Body of pancreas (tissue), 4 donors: ENCODE data around the gene ALG12.

Source experiments
- POLR2A ChIP-seq, 3 donors: fragments of 450-650 bp; IDR thresholded peaks; one replicate each; pipeline ENCODE4 v1.6.1; 2016; ENCODE audit warnings: antibody characterized with exemption in 3 of 3, mild to moderate bottlenecking in 2 of 3
- TF ChIP-seq, protein P1 (sequence below), 7 experiments: fragments of 450-650 bp in 4 of 7; fragments of 200-600 bp in 3 of 7; sonication (generic) in 3 of 7; IDR thresholded peaks; one replicate each; pipeline ENCODE4 v1.5.1; 2016 to 2019; ENCODE audit warnings: antibody characterized with exemption in 7 of 7

GRCh38 chr22:49872347-49872746 lies 45.9 kb downstream of the ALG12 start:
- TF ChIP-seq, protein P1, sequence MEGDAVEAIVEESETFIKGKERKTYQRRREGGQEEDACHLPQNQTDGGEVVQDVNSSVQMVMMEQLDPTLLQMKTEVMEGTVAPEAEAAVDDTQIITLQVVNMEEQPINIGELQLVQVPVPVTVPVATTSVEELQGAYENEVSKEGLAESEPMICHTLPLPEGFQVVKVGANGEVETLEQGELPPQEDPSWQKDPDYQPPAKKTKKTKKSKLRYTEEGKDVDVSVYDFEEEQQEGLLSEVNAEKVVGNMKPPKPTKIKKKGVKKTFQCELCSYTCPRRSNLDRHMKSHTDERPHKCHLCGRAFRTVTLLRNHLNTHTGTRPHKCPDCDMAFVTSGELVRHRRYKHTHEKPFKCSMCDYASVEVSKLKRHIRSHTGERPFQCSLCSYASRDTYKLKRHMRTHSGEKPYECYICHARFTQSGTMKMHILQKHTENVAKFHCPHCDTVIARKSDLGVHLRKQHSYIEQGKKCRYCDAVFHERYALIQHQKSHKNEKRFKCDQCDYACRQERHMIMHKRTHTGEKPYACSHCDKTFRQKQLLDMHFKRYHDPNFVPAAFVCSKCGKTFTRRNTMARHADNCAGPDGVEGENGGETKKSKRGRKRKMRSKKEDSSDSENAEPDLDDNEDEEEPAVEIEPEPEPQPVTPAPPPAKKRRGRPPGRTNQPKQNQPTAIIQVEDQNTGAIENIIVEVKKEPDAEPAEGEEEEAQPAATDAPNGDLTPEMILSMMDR (IDR thresholded peaks at IDR 0.05): no peak
- no peak for TF ChIP-seq POLR2A (IDR thresholded peaks at IDR 0.05)
